ENCODE results near the gene MPHOSPH6.

The MPHOSPH6 gene

DNA sequence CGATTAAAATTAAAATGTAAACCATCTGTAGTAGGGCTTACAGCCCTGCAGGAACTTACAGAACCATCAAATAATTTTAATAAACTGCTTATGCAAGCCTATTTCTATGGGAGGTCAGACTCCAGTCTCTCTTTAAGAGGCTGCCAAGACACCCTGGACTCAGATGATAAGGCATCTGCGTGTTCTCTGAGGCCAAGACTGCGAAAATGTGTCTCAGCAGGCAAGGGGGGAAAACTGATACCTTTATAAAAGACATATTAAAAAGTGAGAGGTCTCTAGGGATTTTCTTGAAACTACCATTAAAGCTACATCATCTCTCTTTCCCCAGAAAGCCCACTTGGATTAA is 32.2 kb downstream of the MPHOSPH6 start:
- H3K27me3 ChIP-seq (ENCODE audit: insufficient read depth, low read length), result no peaks in the 10 kb centered on the region
- no peak overlapping the region for H2AFZ ChIP-seq (ENCODE audit: insufficient read depth, low read length, poor library complexity)
- no peak overlapping the region for H3K27ac ChIP-seq (ENCODE audit: low read depth, low read length)
- no peak overlapping the region for H4K91ac ChIP-seq (ENCODE audit: low read depth, low read length)
- H2AK5ac ChIP-seq (ENCODE audit: low read length), result no peak overlapping the region
- H3K79me2 ChIP-seq (ENCODE audit: control insufficient read depth, insufficient read depth, low read length, poor library complexity), result peaks cover 2% of the 10 kb centered on the region
- no peak overlapping the region for H3K4me3 ChIP-seq (ENCODE audit: low read depth, low read length)
- no peak overlapping the region for H3K4ac ChIP-seq (ENCODE audit: low read depth, low read length)
- peaks cover 4 to 7% of the 10 kb centered on the region in 2 experiments for H3K4me1 ChIP-seq (ENCODE audit: control insufficient read depth in 1 of 2, insufficient read depth in 2 of 2, low read length in 2 of 2)
- no peaks in the 10 kb centered on the region for H3K9me3 ChIP-seq (ENCODE audit: insufficient read depth, low read depth, low read length)
- H4K8ac ChIP-seq (ENCODE audit: low read depth, low read length), result no peak overlapping the region
- peaks cover 2% of the 10 kb centered on the region for H3K79me1 ChIP-seq (ENCODE audit: low read length)
- H3K23ac ChIP-seq (ENCODE audit: low read length), result no peak overlapping the region
- H3K18ac ChIP-seq (ENCODE audit: low read length), result no peak overlapping the region
- no peak overlapping the region for H2BK5ac ChIP-seq (ENCODE audit: low read depth, low read length, poor library complexity)
- WGBS (ENCODE audit: extremely low coverage, insufficient coverage, insufficient read length), result no CpG with 5 or more reads among the region's 3 CpGs
- H3K4me2 ChIP-seq (ENCODE audit: low read length), result no peak overlapping the region
- no peak overlapping the region for H3K14ac ChIP-seq (ENCODE audit: low read length)
- no peak for DNase-seq
- H3K9ac ChIP-seq (ENCODE audit: low read length), result no peak overlapping the region
- H4K12ac ChIP-seq (ENCODE audit: low read depth, low read length), result no peak overlapping the region
- no peak overlapping the region for H2BK120ac ChIP-seq (ENCODE audit: insufficient read depth, low read length, poor library complexity)
- no peak overlapping the region for H2BK12ac ChIP-seq (ENCODE audit: low read length)
- H3K36me3 ChIP-seq (ENCODE audit: control insufficient read depth in 1 of 2, insufficient read depth in 2 of 2, low read length in 2 of 2), result no peaks in the 10 kb centered on the region

- Histone ChIP-seq H3K79me1 (ENCODE audit: low read length) (peaks cover 2% of the 10 kb centered on the region), H2BK5ac (ENCODE audit: low read depth, low read length, poor library complexity) (no peak overlapping the region)
- DNase-seq, result no peak
Observed at GRCh38 chr16:82136956-82137821, 32.8 kb downstream of the MPHOSPH6 start.

DNA sequence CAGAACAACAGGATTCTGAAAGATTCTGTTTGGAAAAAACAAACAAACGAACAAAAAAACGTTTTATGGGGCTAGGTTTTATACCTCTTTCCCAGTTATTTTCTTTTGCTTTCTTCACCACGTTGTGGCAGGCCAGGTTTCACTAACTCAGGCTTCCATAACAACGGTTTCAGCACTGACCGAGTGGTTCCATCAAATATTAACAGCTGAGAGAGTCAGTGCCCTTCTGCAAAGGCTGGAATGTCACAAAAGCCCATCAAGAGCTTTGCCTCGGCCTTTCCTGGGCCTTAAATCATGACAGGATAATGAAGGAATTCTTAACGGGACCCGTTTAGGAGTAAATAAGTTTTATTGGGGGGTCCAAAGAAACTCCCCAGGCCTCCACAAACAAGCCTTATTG is 34.2 kb downstream of the MPHOSPH6 start:
- H2BK5ac ChIP-seq (ENCODE audit: low read depth, low read length, poor library complexity), result no peak overlapping the region
- H3K14ac ChIP-seq (ENCODE audit: low read length), result no peak overlapping the region
- no peak for DNase-seq
- H3K27ac ChIP-seq (ENCODE audit: low read depth, low read length), result no peak overlapping the region
- no peak overlapping the region for H2AFZ ChIP-seq (ENCODE audit: insufficient read depth, low read length, poor library complexity)
- H3K4ac ChIP-seq (ENCODE audit: low read depth, low read length), result no peak overlapping the region
- H3K23ac ChIP-seq (ENCODE audit: low read length), result no peak overlapping the region
- H3K4me1 ChIP-seq (ENCODE audit: control insufficient read depth in 1 of 2, insufficient read depth in 2 of 2, low read length in 2 of 2), result peaks cover 4 to 7% of the 10 kb centered on the region in 2 experiments
- H3K4me2 ChIP-seq (ENCODE audit: low read length), result no peak overlapping the region
- H3K79me2 ChIP-seq (ENCODE audit: control insufficient read depth, insufficient read depth, low read length, poor library complexity), result peaks cover 2% of the 10 kb centered on the region
- H3K4me3 ChIP-seq (ENCODE audit: low read depth, low read length), result no peak overlapping the region
- H3K79me1 ChIP-seq (ENCODE audit: low read length), result peaks cover 2% of the 10 kb centered on the region
- H3K18ac ChIP-seq (ENCODE audit: low read length), result no peak overlapping the region
- no peak overlapping the region for H3K9ac ChIP-seq (ENCODE audit: low read length)
- no CpG with 5 or more reads among the region's 8 CpGs for WGBS (ENCODE audit: extremely low coverage, insufficient coverage, insufficient read length)
- H4K8ac ChIP-seq (ENCODE audit: low read depth, low read length), result no peak overlapping the region
- H4K12ac ChIP-seq (ENCODE audit: low read depth, low read length), result no peak overlapping the region
- H2BK12ac ChIP-seq (ENCODE audit: low read length), result no peak overlapping the region
- no peak overlapping the region for H4K91ac ChIP-seq (ENCODE audit: low read depth, low read length)
- H3K9me3 ChIP-seq (ENCODE audit: insufficient read depth, low read depth, low read length), result no peaks in the 10 kb centered on the region
- no peak overlapping the region for H2AK5ac ChIP-seq (ENCODE audit: low read length)
- H2BK120ac ChIP-seq (ENCODE audit: insufficient read depth, low read length, poor library complexity), result no peak overlapping the region
- no peaks in the 10 kb centered on the region for H3K27me3 ChIP-seq (ENCODE audit: insufficient read depth, low read length)
- H3K36me3 ChIP-seq (ENCODE audit: control insufficient read depth in 1 of 2, insufficient read depth in 2 of 2, low read length in 2 of 2), result no peaks in the 10 kb centered on the region

More at GRCh38 chr16:82136956-82137821, 32.8 kb downstream of the MPHOSPH6 start:
- Histone ChIP-seq H3K4me1 (ENCODE audit: control insufficient read depth in 1 of 2, insufficient read depth in 2 of 2, low read length in 2 of 2) (peaks cover 4 to 7% of the 10 kb centered on the region in 2 experiments), H3K9me3 (ENCODE audit: insufficient read depth, low read depth, low read length) (no peaks in the 10 kb centered on the region), H2BK120ac (ENCODE audit: insufficient read depth, low read length, poor library complexity) (no peak overlapping the region), H3K4me3 (ENCODE audit: low read depth, low read length) (no peak overlapping the region), H2AFZ (ENCODE audit: insufficient read depth, low read length, poor library complexity) (no peak overlapping the region), H4K8ac (ENCODE audit: low read depth, low read length) (no peak overlapping the region), H4K12ac (ENCODE audit: low read depth, low read length) (no peak overlapping the region), H3K27me3 (ENCODE audit: insufficient read depth, low read length) (no peaks in the 10 kb centered on the region), H3K27ac (ENCODE audit: low read depth, low read length) (no peak overlapping the region), H3K79me2 (ENCODE audit: control insufficient read depth, insufficient read depth, low read length, poor library complexity) (peaks cover 2% of the 10 kb centered on the region), H4K91ac (ENCODE audit: low read depth, low read length) (no peak overlapping the region), H3K4ac (ENCODE audit: low read depth, low read length) (no peak overlapping the region), H3K18ac (ENCODE audit: low read length) (no peak overlapping the region), H3K14ac (ENCODE audit: low read length) (no peak overlapping the region), H2AK5ac (ENCODE audit: low read length) (no peak overlapping the region), H3K9ac (ENCODE audit: low read length) (no peak overlapping the region), H2BK12ac (ENCODE audit: low read length) (no peak overlapping the region), H3K36me3 (ENCODE audit: control insufficient read depth in 1 of 2, insufficient read depth in 2 of 2, low read length in 2 of 2) (no peaks in the 10 kb centered on the region), H3K23ac (ENCODE audit: low read length) (no peak overlapping the region), H3K4me2 (ENCODE audit: low read length) (no peak overlapping the region)
- no CpG with 5 or more reads among the region's 9 CpGs for WGBS (ENCODE audit: extremely low coverage, insufficient coverage, insufficient read length)

- no CpG with 5 or more reads among the region's 8 CpGs for WGBS (ENCODE audit: extremely low coverage, insufficient coverage, insufficient read length)
- no peak for DNase-seq
- H2AK5ac ChIP-seq (ENCODE audit: low read length), result no peak overlapping the region
Observed at GRCh38 chr16:82134846-82135245, 35.2 kb downstream of the MPHOSPH6 start.

More at GRCh38 chr16:82134846-82135245, 35.2 kb downstream of the MPHOSPH6 start:
- H4K91ac ChIP-seq (ENCODE audit: low read depth, low read length), result no peak overlapping the region
- no peak overlapping the region for H3K27ac ChIP-seq (ENCODE audit: low read depth, low read length)
- no peaks in the 10 kb centered on the region for H3K36me3 ChIP-seq (ENCODE audit: control insufficient read depth in 1 of 2, insufficient read depth in 2 of 2, low read length in 2 of 2)
- H2BK120ac ChIP-seq (ENCODE audit: insufficient read depth, low read length, poor library complexity), result no peak overlapping the region
- H3K4me1 ChIP-seq (ENCODE audit: control insufficient read depth in 1 of 2, insufficient read depth in 2 of 2, low read length in 2 of 2), result peaks cover 4 to 7% of the 10 kb centered on the region in 2 experiments
- H3K9ac ChIP-seq (ENCODE audit: low read length), result no peak overlapping the region
- H2AFZ ChIP-seq (ENCODE audit: insufficient read depth, low read length, poor library complexity), result no peak overlapping the region
- H2BK12ac ChIP-seq (ENCODE audit: low read length), result no peak overlapping the region
- H3K4me2 ChIP-seq (ENCODE audit: low read length), result no peak overlapping the region
- no peaks in the 10 kb centered on the region for H3K9me3 ChIP-seq (ENCODE audit: insufficient read depth, low read depth, low read length)
- no peaks in the 10 kb centered on the region for H3K27me3 ChIP-seq (ENCODE audit: insufficient read depth, low read length)
- no peak overlapping the region for H3K4me3 ChIP-seq (ENCODE audit: low read depth, low read length)
- H3K79me2 ChIP-seq (ENCODE audit: control insufficient read depth, insufficient read depth, low read length, poor library complexity), result peaks cover 2% of the 10 kb centered on the region
- peaks cover 2% of the 10 kb centered on the region for H3K79me1 ChIP-seq (ENCODE audit: low read length)
- H3K23ac ChIP-seq (ENCODE audit: low read length), result no peak overlapping the region
- no peak overlapping the region for H4K12ac ChIP-seq (ENCODE audit: low read depth, low read length)
- H3K14ac ChIP-seq (ENCODE audit: low read length), result no peak overlapping the region
- no peak overlapping the region for H3K18ac ChIP-seq (ENCODE audit: low read length)
- no peak overlapping the region for H4K8ac ChIP-seq (ENCODE audit: low read depth, low read length)
- no peak overlapping the region for H2BK5ac ChIP-seq (ENCODE audit: low read depth, low read length, poor library complexity)
- H3K4ac ChIP-seq (ENCODE audit: low read depth, low read length), result no peak overlapping the region

All from trophoblast cell (in vitro differentiated cells and primary cell).